HG03280 (cell line): ENCODE results near the gene E2F6.

ENCODE experiments used
- ATAC-seq: cut with Tn5 transposase; IDR thresholded peaks from one replicate; pipeline ENCODE4 v1.9.1; 2021; ENCODE audit warnings: mild to moderate bottlenecking, moderate library complexity; ENCODE audit not compliant: unreplicated experiment

Gene E2F6

DNA sequence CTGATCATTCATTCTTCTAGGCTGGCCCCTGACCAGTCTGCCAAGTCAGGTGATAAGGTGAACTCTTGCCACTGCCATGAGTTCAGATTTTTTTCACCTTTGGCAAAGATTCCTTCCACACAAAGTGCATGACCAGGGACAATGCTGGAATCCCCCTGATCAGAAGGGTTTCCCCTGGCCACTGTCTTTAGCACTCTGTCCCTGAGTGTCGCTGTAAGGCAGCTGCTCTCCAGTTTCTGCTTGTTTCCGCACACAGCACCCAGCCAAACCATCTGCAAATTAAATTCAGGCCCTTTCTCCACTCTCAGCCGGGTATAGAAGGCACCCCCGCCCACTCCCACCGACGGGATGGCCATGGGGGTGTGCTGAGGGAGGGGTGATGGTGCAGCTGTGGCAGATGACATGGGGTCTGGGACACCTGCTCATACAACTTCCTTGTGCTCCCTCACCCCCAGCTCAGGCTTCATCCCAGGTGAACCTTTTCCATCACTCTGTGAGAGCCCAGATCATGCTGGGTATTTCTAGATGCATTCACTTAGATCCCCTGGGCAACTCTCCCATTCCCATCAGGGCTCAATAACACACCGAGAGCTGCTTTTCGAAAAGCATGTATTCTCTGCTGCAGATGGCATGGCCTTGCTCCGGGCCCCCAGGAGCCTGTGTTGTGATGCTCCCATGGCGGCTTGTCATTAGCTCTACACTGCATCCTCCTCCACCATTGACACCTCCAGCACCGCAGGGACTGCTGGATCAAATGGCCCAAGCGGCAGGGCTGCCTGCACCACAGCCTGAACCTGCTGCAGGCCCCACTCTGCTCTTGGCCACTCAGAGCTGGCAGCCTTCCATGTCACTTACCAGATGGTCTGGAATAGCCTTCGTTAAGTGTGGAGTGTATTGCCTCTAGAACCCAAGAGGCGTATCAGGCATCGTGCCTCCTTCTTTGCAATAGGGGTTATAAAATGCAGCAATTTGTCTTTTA is 69.2 kb downstream of the E2F6 start:
- no peak for ATAC-seq

GRCh38 chr2:11396021-11396420 is 69.9 kb downstream of the E2F6 start:
- no peak for ATAC-seq

GRCh38 chr2:11395389-11395788 is 70.6 kb downstream of the E2F6 start:
- no peak for ATAC-seq
